ENCODE results near the gene TBC1D20.
A peak's percentile ranks its signal among the peaks of the same experiment; 100 is the strongest.

TBC1D20 gene

DNA sequence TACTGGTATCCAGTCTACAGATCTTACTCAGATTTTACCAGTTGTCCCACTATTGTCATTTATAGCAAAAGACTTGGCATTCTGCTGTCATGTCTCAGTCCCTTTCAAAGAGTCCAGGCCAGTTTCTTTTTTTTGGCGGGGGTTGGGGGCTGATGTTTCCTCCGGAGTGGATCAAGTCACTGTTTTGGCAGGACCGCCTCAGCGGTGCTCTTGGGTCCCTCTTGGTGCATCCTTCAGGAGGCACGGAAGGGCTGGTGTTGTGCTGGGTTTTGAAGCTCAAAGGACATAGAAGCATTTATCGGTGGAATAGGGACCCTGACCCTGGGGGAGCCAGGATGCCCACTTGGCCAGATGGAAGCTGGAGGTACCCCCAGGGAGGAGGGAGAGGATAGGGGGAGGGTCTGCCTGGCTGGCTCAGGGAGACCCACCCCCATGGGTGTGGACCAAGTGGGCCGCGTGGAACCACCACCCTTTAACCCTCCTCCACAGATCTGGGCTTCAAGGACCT is 43.4 kb downstream of the TBC1D20 start:
- no peak for DNase-seq

DNA sequence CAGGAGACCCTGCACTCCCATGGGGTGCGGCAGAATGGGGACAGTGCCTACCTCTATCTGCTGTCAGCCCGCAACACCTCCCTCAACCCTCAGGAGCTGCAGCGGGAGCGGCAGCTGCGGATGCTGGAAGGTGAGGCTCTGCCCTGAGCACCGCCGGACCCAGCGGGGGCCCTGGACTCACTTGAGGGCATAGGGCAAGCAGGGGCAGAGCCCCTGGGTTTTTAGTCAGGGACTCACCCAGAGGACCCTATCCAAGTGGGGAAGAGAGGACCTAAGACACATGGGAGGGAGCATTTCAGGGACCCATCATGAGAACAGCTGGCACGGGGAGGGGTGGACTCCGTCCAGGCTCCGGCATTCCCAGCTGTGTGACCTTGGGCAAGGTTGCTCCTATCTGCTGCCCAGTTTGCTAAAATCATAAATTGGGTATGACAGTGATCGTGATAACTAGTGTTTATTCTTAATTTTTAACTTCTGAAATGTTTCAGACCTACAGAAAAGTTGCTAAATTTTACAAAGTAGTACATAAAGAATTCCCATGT is 44.5 kb downstream of the TBC1D20 start:
- no peak for DNase-seq

DNA sequence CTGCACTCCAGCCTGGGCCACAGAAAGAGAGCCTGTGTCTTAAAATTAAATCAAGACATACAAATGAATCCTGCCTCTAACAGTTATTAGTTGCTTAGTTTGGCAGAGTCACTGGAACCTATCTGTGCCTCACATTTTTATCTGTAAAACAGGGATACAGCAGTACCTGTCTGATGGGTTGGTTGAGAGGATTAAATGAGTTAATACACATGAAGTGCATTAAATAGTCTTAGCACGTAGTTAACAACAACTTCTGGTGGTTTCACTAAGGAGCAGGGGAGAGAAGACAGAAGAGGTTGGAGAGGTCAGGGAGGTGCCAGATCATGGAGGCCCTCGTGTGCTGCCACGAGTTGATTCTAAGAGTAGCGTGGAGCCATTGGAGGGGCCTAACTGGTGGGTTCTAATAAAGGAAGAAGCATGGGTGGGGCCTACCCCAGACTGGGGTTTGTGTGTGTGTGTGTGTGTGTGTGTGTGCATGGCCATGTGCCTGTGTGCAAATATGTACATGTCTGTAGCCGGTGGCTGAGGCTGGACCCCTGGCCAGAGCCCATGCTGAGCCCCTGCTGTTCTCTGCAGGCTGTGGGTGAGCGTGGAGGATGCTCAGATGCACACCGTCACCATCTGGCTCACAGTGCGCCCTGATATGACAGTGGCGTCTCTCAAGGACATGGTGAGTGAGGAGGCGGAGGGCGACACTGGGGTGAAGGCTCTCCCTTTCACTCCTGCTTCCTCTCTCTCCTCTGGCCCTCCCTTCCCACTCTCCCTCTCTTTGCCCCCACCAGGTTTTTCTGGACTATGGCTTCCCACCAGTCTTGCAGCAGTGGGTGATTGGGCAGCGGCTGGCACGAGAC is 45.2 kb downstream of the TBC1D20 start:
- DNase-seq = no peak

DNA sequence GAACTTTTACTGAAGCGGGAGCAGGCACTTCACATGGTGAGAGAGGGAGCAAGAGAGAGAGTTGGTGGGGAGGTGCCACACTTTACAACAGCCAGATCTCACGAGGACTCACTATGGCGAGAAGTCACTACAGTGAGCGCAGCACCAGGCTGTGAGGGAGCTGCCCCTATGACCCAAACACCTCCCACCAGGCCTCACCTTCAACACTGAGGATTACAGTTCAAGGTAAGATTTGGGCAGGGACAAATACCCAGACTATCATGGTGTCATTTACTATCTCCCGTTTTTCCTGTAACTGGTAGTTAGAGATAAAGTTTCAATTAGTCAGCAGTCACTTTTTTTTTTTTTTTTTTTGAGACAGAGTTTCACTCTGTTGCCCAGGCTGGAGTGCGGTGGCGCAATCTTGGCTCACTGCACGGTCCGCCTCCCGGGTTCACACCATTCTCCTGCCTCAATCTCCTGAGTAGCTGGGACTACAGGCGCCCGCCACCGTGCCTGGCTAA is 46.5 kb downstream of the TBC1D20 start:
- no peak for DNase-seq

DNA sequence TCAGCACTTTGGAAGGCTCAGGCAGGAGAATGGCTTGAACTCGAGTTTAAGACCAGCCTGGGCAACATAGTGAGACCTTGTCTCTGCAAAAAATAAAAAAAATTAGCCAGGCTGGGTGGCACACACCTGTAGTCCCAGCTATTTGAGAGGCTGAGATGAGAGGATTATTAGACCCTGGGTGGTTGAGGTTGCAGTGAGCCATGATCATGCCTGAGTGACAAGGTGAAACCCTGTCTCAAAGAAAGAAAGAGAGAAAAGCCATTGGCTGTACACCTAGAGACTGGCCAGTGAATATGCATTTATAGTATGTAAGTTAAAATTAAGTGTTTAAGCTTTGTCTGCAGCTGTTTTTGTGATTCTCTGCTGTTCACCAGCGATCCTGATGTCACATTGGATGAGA is 48.2 kb downstream of the TBC1D20 start:
- DNase-seq = no peak

DNA sequence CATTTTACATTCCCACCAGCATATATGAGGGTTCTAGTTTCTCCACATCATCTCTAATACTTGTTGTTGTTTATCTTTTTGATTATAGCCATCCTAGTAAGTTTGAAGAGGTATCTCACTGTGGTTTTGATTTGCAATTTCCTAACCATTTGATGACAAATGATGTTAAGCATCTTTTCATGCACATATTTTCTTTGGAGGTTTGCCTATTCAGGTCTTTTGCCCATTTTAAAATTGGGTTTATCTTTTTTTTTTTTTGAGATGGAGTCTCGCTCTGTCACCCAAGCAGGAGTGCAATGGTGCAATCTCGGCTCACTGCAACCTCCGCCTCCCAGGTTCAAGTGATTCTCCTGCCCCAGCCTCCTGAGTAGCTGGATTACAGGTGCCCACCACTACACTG is 50.3 kb downstream of the TBC1D20 start:
- DNase-seq = no peak

DNA sequence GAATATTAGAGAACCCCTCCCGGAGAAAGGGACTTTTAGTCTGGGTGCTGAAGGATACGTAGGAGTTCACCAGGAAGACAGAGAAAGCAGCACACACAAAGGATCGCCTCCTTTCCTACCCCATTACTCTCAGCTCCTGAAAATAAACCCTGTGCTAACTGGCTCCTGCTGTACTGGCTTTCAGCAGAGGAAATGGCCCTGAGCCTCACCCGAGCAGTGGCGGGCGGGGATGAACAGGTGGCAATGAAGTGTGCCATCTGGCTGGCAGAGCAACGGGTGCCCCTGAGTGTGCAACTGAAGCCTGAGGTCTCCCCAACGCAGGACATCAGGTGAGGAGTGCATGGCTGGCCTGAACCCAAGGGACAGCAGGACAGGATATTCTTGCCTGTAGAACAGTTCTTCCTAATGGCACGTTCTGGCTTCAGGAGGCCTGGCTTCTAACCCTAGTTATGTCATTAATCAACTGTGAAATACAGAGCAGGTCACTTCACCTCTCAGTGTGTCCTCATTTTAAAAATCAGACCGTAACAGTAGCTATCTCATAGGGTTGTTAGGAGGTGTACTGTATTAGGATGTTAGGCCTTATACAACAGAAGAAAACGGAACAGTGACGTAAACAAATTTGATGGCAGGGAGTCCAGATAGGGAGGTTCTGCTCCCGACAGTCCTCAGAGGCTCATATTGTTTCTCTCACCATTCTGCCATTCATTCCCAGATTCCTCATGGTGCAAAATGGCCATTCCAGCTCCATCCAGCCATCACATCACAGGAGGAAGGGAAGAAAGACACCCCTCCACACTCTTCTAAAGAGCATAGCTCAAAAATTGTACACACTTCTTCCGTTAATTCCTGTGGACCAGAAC is 52.4 kb downstream of the TBC1D20 start:
- DNase-seq = peak; percentile 59

DNA sequence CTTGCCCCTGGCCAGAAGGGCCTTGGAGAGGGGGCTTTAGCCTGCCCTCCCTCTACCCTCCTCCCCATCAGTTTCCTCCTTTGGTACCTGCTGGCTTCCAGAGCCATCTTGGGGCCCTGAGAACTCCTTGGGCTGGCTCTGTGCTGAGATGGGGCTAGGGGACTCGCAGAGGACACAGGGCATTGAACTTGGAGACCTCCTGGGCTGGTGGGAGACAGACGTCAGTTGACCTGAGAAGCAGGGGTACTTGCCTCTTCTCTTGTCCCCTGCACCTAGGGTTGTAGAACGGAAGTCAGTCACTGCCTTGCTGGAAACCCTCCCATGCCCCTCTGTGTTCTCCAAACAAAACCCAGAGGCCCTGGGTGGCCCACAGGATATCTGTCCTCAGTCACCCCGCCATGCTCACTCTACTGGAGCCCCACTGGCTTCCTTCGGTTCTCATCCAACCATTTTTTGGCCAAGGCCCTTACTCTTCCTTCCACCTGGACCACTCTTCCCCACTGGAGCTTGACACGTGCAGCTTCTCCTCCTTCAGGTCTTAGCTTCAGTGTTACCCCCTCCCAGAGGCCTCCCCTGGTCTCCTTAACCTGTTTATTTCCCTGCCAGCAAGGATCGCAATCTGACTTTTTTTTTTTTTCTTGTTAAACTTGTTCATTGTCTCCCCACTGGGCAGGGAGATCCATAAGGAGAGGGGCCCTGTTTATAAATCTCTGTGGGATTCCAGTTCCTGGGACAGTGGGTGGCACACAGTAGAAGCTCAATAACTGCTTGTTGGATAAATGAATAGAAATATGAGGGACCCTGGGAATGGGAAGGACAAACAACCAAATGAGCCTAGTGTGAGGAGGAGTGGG is 53.3 kb downstream of the TBC1D20 start:
- DNase-seq = no peak

DNA sequence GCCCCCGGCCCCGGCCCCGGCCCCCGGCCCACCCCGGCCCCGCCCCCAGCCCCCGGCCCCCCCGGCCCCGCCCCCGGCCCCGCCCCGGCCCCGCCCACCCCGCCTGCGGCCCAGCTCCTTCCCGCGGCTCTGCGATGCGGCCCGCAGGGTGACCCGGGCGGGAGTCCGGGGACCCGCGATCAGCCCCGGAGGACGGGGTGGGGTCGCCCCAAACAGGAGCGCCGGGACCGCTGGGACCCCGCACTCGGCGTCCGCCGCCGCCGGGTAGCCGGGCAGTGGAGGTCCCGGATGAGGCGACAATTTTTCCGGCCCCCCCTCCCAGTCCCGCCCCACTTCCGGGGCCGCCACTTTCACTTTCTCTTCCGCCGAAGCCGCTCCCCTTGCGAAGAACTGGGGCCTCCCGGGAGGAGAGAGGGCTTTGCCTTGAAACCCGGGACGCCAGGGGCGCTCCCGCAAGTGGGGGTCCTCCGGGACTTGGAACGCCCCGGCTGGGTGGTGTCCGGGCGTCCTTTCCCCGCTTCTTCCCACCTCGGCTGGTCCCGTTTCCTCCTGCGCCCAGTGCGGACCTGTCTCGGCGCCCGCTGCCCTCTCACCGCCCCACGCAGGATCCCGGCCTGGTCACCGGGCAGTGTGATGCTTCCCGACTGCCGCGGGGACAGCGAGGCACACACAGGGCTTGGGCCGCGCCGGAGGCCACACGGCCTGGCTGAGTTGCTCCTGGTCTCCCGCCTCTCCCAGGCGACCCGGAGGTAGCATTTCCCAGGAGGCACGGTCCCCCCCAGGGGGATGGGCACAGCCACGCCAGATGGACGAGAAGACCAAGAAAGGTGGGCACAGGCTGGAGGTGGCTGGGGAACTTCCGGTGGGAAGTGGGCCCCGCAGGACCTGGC is 54.1 kb downstream of the TBC1D20 start, which contains the start of gene RBCK1:
RBCK1 (plus strand) TSS at position 347 of the 890 bp plus-strand sequence; CDS start at position 806, 459 bp downstream.
- peak; percentile 87 for DNase-seq

DNA sequence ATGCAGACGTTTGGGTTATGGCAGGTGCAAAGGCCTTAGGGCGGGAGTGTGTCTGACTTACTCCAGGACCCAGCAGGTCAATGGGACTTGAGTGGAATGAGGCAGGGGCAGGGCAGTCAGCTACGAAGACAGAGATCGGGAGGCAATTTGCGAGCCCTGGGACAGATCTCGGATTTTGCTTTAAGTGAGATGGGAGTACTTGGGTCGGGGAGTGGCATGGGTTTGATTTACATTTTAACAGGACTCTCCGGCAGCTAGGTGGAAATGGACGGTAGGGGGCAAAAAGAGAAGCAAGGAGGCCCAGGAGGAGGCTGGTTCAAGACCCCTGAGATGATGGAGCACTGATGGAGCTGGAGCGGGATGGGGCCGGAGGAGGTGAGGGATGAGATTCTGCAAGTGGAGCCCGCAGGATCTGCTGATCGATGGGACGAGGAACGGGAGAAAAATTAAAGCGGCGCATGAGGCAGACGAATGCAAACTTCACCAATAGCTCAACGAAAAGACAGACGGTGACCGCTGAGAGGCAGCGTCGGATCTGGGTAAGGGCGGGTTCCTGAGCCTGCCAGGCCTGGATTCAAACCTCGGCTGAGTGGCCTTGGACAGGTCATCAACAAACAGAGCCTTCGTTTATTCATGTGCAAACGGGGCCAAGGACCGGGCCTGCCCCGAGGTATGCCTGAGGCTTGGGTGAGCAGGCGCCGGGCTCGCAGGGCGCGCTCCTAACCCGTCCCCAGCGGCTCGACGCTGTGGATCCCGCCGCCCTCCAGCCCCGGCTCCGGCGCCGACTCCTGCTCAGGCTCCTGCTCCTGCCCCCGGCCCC is 55.0 kb downstream of the TBC1D20 start:
- DNase-seq = peak; percentile 85

DNA sequence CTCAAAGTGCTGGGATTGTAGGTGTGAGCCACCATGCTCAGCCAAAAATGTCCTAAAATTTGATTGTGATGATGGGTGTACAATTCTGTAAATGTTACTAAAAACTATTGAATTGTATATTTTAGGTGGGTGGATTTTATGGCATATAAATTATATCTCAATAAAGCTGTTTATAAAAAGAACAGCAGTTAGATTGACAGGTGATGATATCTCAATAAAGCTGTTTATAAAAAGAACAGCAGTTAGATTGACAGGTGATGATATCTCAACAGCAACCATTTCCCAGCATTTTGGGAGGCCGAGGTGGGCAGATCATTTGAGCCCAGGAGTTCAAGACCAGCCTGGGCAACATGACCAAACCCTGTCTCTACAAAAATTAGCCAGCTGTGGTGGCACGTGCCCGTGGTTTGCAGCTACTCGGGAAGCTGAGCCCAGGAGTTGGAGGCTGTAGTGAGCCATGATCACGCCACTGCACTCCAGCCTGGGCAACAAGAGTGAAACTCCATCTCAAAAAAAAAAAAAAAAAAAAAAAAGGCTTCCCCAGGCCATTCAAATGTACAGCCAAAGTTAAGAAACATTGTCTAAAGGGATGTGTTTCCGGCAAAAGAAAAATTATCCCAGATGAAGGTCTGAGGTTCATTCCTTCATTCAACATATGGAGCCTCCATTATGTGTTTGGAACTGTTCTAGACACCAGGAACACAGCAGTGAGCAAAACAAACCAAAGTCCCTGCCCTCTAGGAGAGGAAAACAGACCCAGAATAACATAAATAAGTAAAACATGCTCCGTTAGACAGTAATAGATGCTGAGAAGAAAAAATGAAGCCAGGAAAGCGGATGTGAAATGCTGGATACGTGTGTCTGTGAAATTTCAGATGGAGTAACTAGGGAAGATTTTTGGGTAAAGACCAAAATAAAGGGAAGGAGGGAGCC is 55.9 kb downstream of the TBC1D20 start:
- DNase-seq = no peak

DNA sequence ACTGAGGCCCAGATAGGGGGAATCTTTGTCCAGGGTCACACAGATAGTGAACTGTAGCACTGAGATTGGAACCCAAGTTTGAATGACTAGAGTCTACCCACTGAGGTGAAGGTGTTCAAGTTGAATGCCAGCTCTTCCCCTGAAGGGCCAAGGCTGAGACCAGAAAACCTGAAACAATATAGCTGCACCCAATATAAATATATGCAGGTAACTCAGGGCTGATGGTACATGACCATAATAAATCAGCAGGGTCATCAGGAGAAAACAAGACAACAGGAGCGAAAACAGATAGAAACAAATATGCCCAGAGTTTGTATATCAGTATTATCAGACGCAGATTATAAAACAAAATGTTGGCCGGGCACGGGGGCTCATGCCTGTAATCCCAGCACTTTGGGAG is 58.2 kb downstream of the TBC1D20 start:
- no peak for DNase-seq

DNA sequence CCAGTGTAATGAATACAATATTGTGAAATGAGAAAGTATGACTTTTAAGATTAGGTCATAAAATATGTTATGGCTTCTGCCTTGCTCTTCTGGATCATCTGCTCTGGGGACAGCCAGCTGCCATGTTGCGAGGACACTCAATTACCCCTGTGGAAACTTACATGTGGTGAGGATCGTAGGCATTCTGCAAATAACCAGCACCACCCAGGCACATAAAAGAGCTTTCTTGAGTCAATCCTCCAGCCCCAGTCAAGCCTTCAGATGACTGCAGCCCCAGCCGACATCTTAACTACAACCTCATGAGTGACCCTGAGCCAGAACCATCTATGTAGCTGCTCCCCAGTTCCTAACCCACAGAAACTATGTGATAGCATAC is 58.8 kb downstream of the TBC1D20 start:
- DNase-seq = no peak

DNA sequence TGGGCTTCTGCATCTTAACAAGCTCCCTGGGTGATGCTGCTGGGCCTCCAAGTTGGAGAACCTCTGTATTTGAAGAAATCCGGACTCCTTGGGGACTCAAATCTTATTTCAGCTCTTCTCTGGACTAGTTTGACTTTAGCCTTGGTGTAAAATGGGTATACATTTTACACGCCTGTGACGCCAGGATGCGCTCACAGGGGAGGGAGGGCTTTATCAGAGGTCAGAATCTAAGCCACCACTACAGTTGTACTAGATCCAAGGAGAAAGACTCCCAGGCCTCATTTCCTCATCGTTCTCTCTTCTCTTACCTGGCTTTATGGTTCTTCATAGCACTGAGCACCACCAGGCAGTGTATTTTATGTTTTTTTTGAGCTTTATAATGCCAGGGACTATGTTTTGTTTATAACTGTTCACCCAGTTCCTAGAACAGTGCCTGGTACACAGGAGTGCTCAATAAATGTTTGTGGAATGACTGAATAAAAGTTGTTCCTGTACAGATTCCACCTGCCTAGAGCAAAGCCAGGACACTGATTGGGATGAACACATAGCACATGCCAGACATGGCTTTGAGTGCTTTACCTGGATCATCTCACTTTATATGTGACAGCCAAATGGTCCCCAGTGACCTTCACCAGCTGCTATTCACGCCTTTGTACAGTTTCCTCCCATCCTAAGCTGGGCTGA is 59.3 kb downstream of the TBC1D20 start:
- DNase-seq = no peak

DNA sequence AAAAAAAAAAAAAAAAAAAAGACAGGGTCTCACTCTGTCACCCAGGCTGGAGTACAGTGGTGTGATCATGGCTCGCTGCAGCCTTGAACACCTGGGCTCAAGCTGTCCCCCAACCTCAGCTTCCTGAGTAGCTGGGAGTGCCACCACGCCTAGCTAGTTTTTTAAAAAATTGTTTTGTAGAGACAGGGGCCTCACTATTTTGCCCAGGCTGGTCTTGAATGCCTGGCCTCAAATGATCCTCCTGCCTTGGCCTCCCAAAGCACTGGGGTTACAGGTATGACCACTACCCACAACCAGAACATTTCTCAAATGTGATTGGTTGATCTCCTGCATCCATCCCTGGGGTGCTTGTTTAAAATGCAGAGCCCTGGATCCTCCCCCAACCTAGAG is 59.8 kb downstream of the TBC1D20 start:
- no peak for DNase-seq

DNA sequence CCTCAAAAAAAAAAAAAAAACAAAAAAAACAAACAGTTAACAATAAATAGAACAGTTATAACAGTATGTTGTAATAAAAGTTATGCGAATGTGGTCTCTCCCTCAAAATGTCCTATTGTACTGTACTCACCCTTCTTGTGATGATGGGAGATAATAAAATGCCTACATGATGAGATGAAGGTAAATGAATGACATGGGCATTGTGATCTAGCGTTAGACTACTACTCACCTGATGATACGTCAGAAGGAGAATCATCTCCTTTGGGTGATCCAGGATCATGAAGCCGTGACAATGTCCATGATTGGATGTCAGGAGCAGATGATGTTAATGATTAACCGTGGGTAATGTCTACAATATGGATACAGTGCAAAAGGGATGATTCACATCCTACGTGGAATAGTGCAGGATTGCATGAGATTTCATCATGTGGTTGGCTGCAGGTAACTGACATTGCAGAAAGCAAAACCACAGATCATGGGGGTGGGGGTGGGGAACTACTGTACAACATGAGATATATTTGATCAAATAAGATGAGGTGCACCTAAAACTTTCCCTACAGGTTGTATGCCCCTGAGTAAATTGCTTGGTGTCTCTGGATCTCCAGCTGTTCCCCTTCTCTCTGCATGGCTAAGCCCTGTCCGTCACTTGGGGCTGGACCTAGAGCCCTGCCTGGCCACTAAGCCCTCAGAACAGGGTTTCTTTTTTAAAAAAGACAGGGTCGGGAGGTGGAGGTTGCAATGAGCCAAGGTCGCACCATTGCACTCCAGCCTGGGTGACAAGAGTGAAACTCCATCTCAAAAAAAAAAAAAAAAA is 60.4 kb downstream of the TBC1D20 start:
- DNase-seq = no peak

DNA sequence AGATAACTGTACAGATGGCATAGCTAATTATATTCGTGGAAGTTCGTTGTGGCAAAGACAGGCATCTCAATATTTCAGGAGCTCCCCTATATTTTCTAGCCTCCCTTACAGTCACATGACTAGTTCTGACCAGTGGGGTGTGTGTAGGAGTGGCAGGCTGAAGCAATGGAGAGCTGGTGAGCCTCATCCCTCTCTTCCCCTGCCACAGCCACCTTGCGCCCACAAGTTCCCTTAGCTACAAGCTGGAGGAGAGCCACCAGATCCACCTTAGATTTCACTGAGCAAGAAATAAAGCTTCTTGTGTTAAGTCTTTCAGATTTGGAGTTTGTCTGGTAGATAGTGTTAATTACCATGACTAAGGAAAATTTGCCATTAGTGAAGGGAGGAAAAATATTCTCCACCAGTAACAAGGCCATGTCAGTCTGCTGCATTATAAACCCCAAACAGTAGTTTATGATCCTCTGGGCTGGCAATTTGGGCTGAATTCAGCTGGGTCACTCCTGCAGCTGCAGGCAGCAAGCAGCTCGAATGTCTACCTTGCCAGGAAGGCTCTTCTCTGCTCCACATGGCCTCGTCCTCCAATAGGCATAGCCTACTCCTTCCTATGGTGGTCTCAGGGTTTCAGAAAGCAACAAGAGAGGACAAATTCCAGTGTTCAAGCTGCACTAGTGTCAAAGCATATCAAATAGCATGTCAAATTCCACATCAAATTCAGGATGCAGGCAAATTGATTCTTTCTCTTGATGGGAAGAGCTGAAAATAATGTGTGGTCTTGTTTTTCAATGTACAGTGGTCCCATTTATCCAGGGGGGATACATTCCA is 61.7 kb downstream of the TBC1D20 start:
- DNase-seq = peak; percentile 81

All from NCI-H2171 (cell line).